CD4-positive, alpha-beta T cell treated with Interleukin-1 beta for 1 hour (primary cell): ENCODE data around the gene RPN2.
A peak's percentile ranks its signal among the peaks of the same experiment; 100 is the strongest.

Experiments used
- DNase-seq, 2 donors: peaks; one replicate each; pipeline ENCODE4 v3.0.0-alpha.2; 2020 to 2022

The RPN2 gene

DNA sequence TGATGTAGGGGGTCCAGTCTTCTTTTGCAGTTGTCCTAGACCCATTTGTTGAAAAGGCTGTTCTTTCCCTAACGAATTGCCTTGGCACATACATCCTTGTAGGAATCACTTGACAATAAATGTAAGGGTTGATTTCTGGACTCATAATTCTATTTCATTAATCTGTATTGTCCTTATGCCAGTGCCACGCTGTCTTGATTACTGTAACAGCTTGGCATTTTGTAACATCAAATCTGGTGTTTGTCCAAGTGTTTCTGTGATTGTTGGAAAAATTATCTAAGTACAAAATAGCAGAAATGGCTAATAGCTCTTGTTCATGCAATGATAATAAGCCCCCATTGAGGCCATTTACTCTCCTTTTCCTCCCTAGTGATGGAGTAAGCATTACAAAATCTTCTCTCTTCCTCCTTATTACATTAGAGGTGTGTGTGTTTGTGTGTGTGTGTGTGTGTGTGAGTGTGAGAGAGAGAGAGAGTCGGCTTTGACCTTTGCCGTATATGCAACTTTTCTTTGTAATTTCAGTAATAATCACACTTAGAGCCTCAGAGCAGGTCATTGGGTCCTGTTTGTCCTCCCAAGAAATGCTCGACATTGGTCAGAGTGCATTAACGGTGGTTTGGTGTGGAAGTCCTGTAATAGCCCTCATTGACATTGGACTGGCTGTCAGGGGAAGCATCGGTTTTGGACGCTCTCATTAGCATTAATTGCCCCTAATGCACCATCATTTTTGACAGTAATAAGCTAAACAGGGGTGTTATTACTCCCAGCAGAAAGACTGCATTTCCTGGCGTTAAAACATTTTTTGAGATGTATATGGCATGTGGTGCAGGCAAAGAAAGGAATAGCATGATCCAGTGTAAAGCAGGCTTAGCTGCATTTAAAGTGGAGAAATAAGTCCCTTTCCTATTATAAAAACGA lies 40.9 kb downstream of the RPN2 start:
- DNase-seq = no peak

DNA sequence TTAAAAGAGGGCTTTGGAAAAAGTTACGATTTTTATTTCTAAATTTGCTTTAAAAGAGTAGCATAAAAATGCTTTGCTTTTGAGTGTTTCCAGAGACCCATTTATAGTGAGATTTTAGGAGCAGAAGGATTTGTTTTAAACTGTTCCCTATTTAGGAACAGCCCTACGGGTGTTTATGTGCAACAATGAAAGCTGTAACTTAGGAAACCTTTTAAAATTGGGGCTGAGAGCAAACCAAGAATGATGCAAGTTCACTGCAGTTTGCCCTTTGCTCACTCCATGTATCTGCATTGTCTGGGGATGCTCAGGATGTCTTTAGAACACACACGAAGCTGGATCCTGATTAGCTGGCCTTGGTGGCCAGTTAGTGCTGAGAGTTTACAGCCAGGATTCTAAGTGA lies 41.6 kb downstream of the RPN2 start:
- DNase-seq = no peak

- DNase-seq = no peak
Measured at GRCh38 chr20:37222086-37222485, 43.0 kb downstream of the RPN2 start.

DNA sequence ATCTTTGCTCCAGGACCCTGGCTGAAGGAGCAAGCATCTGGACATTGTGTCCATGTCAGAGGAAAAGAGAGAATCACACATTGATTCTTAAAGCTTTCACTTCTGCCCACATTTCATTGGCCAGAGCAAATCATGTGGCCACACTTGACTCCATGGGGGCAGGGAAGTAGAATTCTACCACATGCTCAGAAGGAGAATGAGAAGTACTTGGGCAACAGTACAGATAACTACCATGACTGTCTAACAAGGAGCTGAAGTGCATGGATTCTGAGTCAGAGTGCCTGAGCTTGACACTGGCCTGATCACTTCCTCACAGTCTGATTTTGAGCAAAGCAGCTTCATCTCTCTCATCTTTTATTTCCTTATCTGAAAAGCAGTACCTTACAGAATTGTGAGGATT lies 43.9 kb downstream of the RPN2 start:
- peak; percentile 14 to 50 for DNase-seq

DNA sequence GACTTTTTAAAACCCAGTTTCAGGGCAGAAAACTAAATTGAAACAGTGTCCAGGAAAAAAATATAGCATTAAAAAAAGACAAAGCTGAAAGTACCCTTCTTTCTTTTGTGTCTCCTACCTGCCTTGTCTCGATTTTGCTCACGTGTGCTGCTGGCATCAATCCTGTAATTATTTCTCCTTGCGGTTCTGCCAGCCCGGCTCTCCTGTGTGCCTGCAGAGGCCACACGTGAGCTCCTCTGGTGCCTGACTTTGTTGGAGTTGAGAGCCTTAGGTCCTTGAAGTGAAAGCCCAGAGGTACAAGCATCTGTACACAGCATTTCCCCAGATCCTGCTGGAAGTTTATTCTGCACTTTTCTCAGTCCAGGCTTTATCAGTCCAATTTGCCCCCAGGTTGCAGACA lies 46.0 kb downstream of the RPN2 start:
- DNase-seq = no peak

GRCh38 chr20:37226889-37227288 lies 47.8 kb downstream of the RPN2 start:
- no peak for DNase-seq

- DNase-seq = no peak
Measured at GRCh38 chr20:37228082-37228481, 49.0 kb downstream of the RPN2 start.

DNA sequence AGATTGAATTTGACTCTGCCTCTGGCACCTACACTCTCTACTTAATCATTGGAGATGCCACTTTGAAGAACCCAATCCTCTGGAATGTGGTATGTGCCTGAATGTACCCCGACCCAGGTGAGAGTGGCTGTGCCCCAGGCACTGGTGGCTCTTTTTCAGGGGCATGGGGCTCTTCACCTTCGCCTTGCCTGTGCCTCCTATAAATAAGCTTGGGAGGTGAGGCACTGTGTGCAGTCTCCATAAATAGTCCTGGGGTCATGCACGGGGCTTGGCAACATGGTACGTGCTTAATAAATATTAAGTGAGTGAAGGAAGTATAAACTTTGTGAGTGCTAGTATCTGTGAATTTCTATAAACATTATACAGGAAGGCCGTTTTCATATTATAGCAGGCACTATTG lies 49.5 kb downstream of the RPN2 start:
- no peak for DNase-seq

GRCh38 chr20:37229357-37229756 lies 50.2 kb downstream of the RPN2 start:
- no peak for DNase-seq

DNA sequence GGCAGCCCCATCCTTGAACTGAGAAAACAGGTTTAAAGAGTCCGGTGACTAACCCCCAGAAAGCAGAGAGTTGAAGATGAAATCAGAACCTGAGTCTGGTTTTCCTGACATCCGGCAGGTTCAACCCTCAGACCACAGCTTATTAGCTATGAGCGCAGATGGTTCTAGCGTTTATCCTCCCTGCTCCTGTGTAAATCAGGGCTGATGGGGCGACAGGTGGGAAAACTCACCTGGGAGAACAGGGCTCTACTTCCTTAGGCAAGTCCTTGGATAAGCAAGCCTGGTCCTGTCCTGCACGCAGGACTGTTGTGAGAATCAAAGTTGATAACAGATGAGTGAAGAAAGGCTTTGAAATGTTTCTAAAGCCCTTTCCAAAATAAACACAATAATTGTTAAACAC lies 51.1 kb downstream of the RPN2 start:
- no peak for DNase-seq

GRCh38 chr20:37231947-37232630 lies 53.0 kb downstream of the RPN2 start:
- DNase-seq = no peak

- DNase-seq = no peak
Measured at GRCh38 chr20:37233548-37234253, 54.6 kb downstream of the RPN2 start.

DNA sequence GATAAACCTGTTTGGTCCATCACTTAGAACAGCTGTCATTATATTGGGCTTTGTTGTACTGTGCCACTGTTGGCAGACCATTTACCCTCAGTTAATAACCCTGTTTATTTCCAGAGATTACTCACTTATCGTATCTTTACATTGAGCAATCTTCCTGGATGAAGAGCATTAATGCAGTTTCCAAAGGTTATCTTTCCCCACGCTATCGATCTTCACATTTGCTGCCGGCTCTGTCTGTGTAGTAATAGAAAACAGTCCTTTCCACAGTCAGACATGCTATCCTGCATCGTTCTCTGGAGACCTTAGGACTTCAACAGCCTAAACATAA lies 55.1 kb downstream of the RPN2 start:
- no peak for DNase-seq

DNA sequence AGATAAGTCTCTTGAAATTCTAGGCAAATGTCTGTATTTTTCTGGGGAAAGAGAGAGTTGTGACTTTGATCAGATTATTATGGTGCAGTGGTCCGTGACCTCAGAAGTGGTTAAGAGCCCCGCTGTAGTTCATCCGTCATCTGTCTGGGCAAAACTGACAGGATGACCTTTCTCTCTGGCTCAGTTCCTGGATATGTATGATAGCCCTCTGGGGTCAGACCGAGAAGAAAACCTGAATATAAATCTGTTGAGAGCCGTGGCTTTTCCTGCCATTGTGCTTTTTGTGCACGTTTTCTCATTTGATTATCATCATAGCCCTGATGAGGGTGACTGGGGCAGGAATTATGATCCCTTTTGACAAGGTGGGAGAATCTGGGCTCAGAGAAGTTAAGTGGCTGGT lies 55.9 kb downstream of the RPN2 start:
- no peak for DNase-seq

GRCh38 chr20:37236462-37236861 lies 57.3 kb downstream of the RPN2 start:
- no peak for DNase-seq

GRCh38 chr20:37237656-37238055 lies 58.5 kb downstream of the RPN2 start:
- no peak for DNase-seq

GRCh38 chr20:37238426-37238825 lies 59.3 kb downstream of the RPN2 start:
- no peak for DNase-seq

DNA sequence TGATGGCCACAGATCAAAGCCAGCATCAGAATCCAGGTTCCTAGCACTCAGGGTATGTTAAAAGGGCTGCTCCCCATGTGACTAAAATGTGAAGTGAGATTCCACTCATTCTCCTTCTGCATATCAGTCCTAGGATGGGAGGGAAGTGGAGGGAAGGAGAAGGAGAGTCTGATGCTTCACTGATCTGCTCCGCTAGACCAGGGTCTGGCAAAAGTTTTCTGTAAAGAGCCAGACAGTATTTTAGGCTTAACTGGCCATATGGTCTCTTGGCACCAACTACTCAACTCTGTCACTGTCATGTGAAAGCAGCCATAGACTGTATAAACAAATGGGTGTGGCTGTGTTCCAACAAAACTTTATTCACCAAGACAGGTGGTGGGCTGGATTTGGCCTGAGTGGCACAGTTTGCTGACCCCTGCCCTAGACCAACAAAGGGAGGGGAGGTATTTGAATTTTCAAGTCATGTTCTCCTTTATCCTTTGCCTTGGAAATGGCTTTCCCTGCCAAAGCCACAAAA lies 59.9 kb downstream of the RPN2 start:
- no peak for DNase-seq

DNA sequence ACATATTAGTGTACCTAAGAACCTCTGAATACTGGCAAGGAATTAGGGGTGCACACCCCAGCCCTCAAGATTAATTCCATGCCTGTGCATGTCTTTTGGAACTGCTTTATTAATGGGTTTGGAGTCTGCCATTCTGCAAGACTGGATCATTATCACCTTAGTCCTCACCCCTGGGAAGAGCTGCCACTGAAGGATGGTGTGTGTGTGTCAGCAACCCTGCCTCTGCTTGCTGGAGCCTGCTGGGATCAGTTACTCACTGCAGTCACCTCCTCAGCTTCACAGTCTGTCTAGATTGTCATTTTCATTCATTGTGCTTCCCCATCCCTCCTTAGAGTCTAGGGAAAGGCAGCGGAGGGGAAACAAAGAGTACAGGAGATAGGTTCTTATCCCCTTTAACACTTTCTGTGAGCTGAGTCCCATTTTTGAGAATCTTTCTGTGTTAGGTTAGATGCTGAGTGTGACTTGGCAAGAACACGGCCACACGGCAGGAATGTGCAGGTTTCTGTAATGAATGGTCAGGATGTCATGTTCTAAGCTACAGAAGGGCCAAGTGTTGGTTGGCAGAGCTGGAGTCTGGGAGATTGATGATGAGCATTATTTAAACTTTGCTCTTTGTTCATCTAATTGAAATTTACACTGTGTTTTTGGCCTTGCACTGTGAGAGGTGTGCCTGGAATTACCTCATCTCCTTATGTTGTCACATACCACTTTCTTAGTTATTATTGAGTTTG lies 61.4 kb downstream of the RPN2 start:
- no peak for DNase-seq

- no peak for DNase-seq
Measured at GRCh38 chr20:37242503-37242902, 63.4 kb downstream of the RPN2 start.

- no peak for DNase-seq
Measured at GRCh38 chr20:37243076-37243936, 64.2 kb downstream of the RPN2 start.
